NCI-H146 (cell line): ENCODE measurements around the gene DMAC2.
"Not testable (repeated sequence)": the region's sequence is repeated elsewhere in the genome, so short reads cannot be mapped to it uniquely, and the experiment has no call there.

ENCODE experiments used
- DNase-seq: peaks from one replicate; lab custom pipeline; 2025; lab: John Stamatoyannopoulos, UW

DMAC2 gene

GRCh38 chr19:41442473-41443355, 3.0 kb upstream of the DMAC2 start, which contains the start of gene ERICH4:
ERICH4 (plus strand) TSS chr19:41443156; CDS start chr19:41443170, 14 bp downstream.
- DNase-seq = no peak

GRCh38 chr19:41441321-41441945, 1.7 kb upstream of the DMAC2 start:
- DNase-seq = no peak

GRCh38 chr19:41437944-41438574, 1.7 kb downstream of the DMAC2 start:
- DNase-seq = no peak

GRCh38 chr19:41436674-41436951, 3.1 kb downstream of the DMAC2 start:
- DNase-seq = no peak

GRCh38 chr19:41435936-41436673, 3.6 kb downstream of the DMAC2 start:
- no peak for DNase-seq

GRCh38 chr19:41435376-41435775, 4.3 kb downstream of the DMAC2 start:
- not testable (repeated sequence) for DNase-seq

- DNase-seq = no peak
These were observed 5.3 kb downstream of the DMAC2 start for GRCh38 chr19:41434450-41434849.

- DNase-seq = no peak
These were observed 6.5 kb downstream of the DMAC2 start for GRCh38 chr19:41433171-41433570.

GRCh38 chr19:41431426-41432386, 8.0 kb downstream of the DMAC2 start:
- DNase-seq = no peak

GRCh38 chr19:41430922-41431321, 8.8 kb downstream of the DMAC2 start:
- DNase-seq = no peak

- no peak for DNase-seq
These were observed 11.2 kb downstream of the DMAC2 start for GRCh38 chr19:41428481-41428859.

GRCh38 chr19:41427647-41428480, 11.8 kb downstream of the DMAC2 start:
- DNase-seq = no peak

- DNase-seq = peak; percentile 13
These were observed 12.6 kb downstream of the DMAC2 start, which contains the start of gene B3GNT8 for GRCh38 chr19:41426952-41427646. B3GNT8 (minus strand) TSS chr19:41427374; CDS start chr19:41426778, 596 bp downstream.

- DNase-seq = no peak
These were observed 13.4 kb downstream of the DMAC2 start for GRCh38 chr19:41426116-41426841.

- DNase-seq = no peak
These were observed 14.3 kb downstream of the DMAC2 start for GRCh38 chr19:41425174-41426115.

GRCh38 chr19:41424335-41425173, 15.2 kb downstream of the DMAC2 start:
- DNase-seq = no peak

GRCh38 chr19:41422955-41423354, 16.8 kb downstream of the DMAC2 start:
- DNase-seq = no peak
